Stimulated activated CD8-positive, alpha-beta memory T cell treated with anti-CD3 and anti-CD28 coated beads, Interleukin-15, amount 100 ng/mL, for 48 hours (primary cell): ENCODE results near the gene LIMCH1.
"Not testable (repeated sequence)": the region's sequence is repeated elsewhere in the genome, so short reads cannot be mapped to it uniquely, and the experiment has no call there.

Experiments used
- DNase-seq, 2 donors: peaks; one replicate each; pipeline ENCODE4 v3.0.0-alpha.2; 2020; ENCODE audit warnings: low read depth in 2 of 2

Gene LIMCH1

DNA sequence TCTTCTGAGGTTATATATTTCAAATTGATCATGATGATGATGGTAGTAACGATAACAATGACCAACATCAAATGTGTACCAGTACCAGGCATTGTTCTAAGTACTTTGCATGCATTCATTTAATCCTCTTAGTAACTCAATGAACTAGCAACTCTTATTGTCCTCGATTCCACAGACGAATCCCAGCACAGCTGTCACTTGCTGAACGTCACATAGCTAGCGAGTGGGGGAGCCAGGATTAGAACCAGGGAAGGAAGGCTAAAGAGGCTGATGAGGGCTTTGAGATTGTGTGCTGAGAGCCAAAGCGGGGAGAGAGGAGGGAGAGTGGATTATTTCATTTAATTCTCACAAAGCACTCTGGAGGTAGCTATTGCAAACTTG, 106.9 kb downstream of the LIMCH1 start:
- DNase-seq = no peak

DNA sequence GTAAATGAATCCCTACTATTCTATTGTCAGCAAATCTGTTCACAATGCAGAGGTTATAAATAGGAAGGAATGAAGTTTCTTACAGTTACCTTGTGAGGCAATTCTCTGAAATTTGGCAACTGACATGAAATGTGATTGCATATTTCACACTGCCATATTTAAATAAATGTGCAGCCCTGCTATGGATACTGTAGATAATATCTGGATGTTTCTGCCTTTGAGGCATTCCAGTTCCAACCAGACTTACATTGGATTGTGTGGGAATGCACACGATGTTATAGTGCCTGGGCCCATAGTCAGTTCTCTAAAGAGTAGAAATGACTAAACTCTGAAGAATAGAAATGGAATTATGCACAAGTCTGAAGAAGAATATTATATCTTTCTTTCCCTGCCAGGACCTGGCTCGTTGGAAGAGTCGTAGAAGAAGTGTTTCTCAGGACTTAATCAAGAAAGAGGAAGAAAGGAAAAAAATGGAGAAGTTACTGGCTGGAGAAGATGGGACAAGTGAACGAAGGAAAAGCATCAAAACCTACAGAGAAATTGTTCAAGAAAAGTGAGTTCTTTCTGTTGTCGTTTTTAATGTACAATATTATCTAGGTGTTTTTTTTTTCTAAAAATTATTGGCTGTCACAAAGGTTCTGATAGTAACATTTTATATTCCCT, 107.9 kb downstream of the LIMCH1 start:
- no peak for DNase-seq

GRCh38 chr4:41646862-41647261, 108.9 kb downstream of the LIMCH1 start:
- DNase-seq = no peak

DNA sequence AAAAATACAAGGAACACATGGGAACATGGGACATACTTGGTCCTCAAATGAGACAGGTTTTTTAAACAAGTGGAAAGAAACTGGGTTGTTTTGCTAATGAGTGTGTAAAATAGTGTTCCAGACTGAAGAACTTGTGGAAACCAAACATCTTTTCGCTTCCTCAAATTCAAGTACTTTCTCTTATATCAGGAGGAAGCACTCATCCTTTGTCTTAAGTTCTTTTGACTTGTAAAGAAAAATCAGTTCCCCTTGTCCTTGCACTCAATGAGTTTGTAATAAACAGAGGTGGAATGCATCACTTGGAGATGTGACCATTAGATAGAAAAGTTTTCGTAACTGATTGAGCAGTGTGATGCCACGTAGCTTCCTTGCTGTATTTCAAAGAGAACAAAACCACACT, 109.4 kb downstream of the LIMCH1 start:
- DNase-seq = no peak

DNA sequence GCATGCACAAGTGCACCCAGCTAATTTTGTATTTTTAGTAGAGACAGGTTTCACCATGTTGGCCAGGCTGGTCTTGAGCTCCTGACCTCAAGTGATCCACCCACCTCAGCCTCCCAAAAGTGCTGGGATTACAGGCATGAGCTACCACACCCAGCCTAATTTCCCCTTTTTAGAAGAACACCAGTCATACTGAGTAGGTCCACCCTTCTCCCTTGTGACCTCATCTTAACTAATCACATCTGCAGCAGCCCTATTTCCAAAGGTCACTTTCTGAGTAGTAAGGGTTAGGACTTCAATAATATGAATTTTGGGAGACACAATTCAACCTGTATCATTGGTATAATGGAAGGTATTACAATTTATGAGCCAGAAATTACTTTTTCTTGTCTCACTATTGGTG, 113.2 kb downstream of the LIMCH1 start:
- DNase-seq = not testable (repeated sequence)

GRCh38 chr4:41652971-41653370, 115.0 kb downstream of the LIMCH1 start:
- DNase-seq = no peak

- DNase-seq = no peak
These were observed 115.6 kb downstream of the LIMCH1 start for GRCh38 chr4:41653523-41653922.

DNA sequence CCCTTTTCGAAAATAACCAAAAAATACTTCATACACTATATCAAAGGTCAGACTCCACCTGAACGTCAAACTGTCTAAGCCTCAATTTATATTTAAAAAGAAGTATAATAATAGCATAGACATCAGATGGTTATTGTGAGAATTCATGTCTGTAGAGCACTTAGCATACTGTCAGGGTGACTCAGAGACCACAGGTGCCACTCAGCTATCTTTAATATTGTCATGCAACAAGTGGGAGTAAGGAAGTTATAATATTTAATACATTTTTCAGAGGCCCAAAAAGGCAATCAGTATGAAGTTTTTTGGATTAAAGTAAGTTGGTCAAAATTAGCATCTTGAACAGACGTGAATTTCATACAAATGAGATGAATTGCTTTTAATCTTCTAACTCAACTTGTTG, 117.2 kb downstream of the LIMCH1 start:
- DNase-seq = no peak

- no peak for DNase-seq
These were observed 118.1 kb downstream of the LIMCH1 start for GRCh38 chr4:41656106-41656505.

GRCh38 chr4:41656572-41657520, 118.9 kb downstream of the LIMCH1 start:
- no peak for DNase-seq

DNA sequence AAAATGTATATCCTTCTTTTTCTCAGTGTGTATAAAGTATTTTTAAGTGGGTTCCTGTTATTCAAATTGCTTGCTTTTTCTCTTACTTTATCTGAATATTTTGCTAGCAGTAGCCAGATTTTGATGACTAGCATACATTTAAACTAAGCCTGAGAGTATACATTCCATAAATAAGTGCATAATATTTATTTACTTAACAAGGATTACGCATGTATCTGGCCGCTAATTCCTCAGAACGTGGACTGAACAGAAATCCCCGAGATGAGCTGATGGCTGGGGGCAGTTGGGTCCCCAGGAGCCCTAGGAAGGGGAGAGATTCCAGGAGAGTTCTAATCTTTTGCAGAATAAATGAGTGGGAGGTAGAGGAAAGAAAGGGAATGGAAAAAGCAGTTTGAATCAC, 119.6 kb downstream of the LIMCH1 start:
- no peak for DNase-seq

GRCh38 chr4:41658163-41658562, 120.2 kb downstream of the LIMCH1 start:
- no peak for DNase-seq

DNA sequence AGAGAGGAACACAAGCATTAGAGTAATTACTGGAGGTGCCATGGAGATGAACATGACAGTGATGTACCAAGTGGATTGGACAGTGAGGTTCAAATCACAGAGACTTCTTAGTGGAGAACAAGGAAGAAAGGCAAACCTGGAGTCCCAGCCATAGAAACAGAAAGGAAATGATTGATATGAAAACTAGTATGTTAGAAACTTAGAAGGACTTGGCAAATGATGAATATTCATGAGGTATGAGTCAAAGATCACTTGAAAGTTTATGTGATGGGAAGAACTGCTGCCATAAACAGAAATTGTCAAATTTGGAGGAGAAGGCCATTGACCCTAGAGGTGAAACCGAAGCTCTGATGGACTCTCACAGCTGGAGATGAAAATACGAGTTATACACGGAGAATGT, 122.4 kb downstream of the LIMCH1 start:
- no peak for DNase-seq

- peak in 1 of 2 donors; percentile 8 for DNase-seq
These were observed 123.6 kb downstream of the LIMCH1 start for GRCh38 chr4:41661442-41662076.

GRCh38 chr4:41665636-41666207, 127.8 kb downstream of the LIMCH1 start:
- DNase-seq = no peak

DNA sequence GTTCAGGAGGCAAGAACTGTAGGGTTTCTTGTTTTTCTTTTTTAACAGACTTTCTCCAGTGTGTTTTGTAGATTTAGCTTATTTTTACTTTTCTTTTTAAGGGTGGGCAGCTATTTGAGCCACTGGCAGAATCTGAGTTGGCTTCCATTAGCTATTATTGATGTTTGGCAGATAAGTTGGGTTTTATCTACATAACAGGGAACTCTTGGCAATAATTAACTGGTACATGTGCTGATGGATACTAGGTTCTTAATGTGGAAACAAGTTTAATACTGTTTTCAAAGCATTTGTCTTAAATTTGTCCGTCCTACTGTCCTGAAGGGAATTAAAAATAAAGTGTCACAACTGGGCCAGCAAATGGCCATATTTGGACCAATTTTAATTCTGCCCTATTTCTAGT, 130.1 kb downstream of the LIMCH1 start:
- DNase-seq = no peak

DNA sequence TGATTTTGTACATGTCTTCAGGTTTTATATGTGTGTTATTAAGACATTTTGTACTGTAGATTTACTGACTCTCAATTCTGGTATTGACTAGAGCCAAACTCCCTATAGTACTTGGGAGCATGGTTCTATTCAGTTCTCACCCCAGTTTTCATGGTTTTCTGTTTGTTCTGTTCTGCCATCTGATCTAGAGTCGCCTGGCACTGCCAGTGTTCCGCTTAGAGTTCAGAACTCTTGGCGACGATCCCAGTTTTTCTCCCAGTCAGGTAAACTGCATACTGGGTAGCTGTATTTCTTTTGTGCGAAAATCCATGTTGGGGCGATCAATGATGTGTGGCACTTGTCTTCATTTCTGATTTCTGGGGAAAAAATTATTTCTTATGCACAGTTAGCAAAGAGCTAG, 132.6 kb downstream of the LIMCH1 start:
- no peak for DNase-seq

- no peak for DNase-seq
These were observed 133.0 kb downstream of the LIMCH1 start for GRCh38 chr4:41670982-41671381.

- no peak for DNase-seq
These were observed 140.3 kb downstream of the LIMCH1 start for GRCh38 chr4:41678086-41678816.

DNA sequence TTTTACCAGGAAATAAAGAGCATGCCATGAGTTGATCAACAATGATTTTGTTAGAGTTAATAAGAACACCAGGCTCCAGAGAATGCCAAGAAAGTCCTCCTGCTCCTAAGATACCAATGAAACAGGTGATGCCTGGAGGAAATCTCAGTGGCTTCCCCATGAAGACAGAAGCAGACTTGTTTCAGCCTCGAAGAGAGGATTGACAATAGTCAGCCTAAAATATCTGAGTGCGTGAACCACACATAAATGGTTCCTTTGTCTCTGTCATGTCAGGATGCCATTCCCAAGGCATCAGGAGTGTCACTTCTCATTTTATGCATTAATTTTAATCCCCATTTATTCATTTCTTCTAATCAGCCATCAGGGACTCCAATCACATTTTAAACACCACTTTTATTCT, 141.0 kb downstream of the LIMCH1 start:
- DNase-seq = no peak

DNA sequence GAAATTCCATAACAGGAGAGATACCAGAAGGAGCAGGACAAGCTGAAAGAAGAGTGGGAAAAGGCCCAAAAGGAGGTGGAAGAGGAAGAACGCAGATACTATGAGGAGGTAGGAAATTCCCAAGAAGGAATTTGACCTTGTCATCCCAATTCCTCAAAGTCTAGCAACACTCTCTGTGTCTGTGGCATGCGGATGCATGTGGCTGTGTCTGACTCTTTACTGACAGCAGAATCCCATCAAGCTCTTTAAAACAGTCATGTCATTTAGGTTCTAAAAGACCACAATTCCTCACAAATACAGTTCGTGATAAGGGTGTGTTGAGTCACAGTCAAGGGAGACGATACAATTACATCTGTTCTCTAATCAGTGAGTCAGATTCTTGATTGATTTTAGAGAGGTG, 142.0 kb downstream of the LIMCH1 start:
- no peak for DNase-seq

DNA sequence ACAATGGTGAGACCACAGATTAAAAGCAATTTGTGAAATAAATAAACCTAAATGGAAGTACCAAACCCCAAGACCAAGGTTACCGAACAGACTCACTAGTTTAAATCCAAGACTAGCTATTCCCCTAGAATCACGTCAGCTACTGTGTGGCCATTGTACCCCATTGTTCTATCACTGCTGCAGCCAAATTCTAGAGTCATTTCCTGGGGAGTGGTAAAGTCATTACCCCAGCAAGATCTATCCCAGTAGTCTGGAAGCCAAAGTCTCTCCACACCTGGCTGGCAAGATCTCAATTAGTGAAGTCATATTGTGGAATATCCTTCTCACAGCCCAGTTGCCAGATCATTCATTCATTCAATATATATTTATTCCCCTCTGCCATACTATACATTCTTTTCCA, 143.1 kb downstream of the LIMCH1 start:
- no peak for DNase-seq
